ENCODE measurements around the gene PSMD5. TPM values are rescaled to one million over a fixed set of nuclear protein-coding genes. Genes with fewer than 3 reads are reported as not detected.

PSMD5 gene
- total RNA-seq, 1 donor from 2014 or later: 54.3 TPM

- no peaks in the 10 kb centered on the region for H3K9me3 Mint-ChIP-seq
- H3K4me3 Mint-ChIP-seq: no peak overlapping the region
- no peak for TF ChIP-seq CTCF (conservative IDR thresholded peaks at IDR 0.05)
- H3K27me3 Mint-ChIP-seq (ENCODE audit: low read depth): no peaks in the 10 kb centered on the region
- no peaks in the 10 kb centered on the region for H3K4me1 Mint-ChIP-seq
- no peak for DNase-seq (ENCODE audit: low read depth, low spot score)
- H3K36me3 Mint-ChIP-seq (ENCODE audit: low read depth): peaks cover 11% of the 10 kb centered on the region
- no peak overlapping the region for H3K27ac Mint-ChIP-seq (ENCODE audit: unreplicated experiment)
Measured at GRCh38 chr9:120775859-120776258, 66.9 kb downstream of the PSMD5 start.

- no peaks in the 10 kb centered on the region for H3K9me3 Mint-ChIP-seq
- peaks cover 11% of the 10 kb centered on the region for H3K36me3 Mint-ChIP-seq (ENCODE audit: low read depth)
- peak; percentile 28 for TF ChIP-seq CTCF (conservative IDR thresholded peaks at IDR 0.05)
- no peak overlapping the region for H3K4me3 Mint-ChIP-seq
- no peaks in the 10 kb centered on the region for H3K27me3 Mint-ChIP-seq (ENCODE audit: low read depth)
- no peak for DNase-seq (ENCODE audit: low read depth, low spot score)
- H3K4me1 Mint-ChIP-seq: no peaks in the 10 kb centered on the region
- no peak overlapping the region for H3K27ac Mint-ChIP-seq (ENCODE audit: unreplicated experiment)
Measured at GRCh38 chr9:120774719-120775118, 68.0 kb downstream of the PSMD5 start.

GRCh38 chr9:120773256-120773655 lies 69.5 kb downstream of the PSMD5 start:
- H3K27ac Mint-ChIP-seq (ENCODE audit: unreplicated experiment): no peak overlapping the region
- H3K4me1 Mint-ChIP-seq: no peaks in the 10 kb centered on the region
- no peaks in the 10 kb centered on the region for H3K9me3 Mint-ChIP-seq
- no peaks in the 10 kb centered on the region for H3K27me3 Mint-ChIP-seq (ENCODE audit: low read depth)
- no peak for DNase-seq (ENCODE audit: low read depth, low spot score)
- H3K4me3 Mint-ChIP-seq: no peak overlapping the region
- no peak for TF ChIP-seq CTCF (conservative IDR thresholded peaks at IDR 0.05)
- H3K36me3 Mint-ChIP-seq (ENCODE audit: low read depth): peaks cover 11% of the 10 kb centered on the region

GRCh38 chr9:120770931-120771330 lies 71.8 kb downstream of the PSMD5 start:
- no peak for TF ChIP-seq CTCF (conservative IDR thresholded peaks at IDR 0.05)
- H3K27me3 Mint-ChIP-seq (ENCODE audit: low read depth): no peaks in the 10 kb centered on the region

GRCh38 chr9:120768886-120769285 lies 73.8 kb downstream of the PSMD5 start:
- no peak for TF ChIP-seq CTCF (conservative IDR thresholded peaks at IDR 0.05)
- DNase-seq (ENCODE audit: low read depth, low spot score): no peak
- Mint-ChIP-seq H3K9me3 (no peaks in the 10 kb centered on the region), H3K27ac (ENCODE audit: unreplicated experiment) (no peak overlapping the region), H3K36me3 (ENCODE audit: low read depth) (peaks cover 6% of the 10 kb centered on the region), H3K27me3 (ENCODE audit: low read depth) (no peaks in the 10 kb centered on the region), H3K4me1 (no peaks in the 10 kb centered on the region), H3K4me3 (no peak overlapping the region)

More at GRCh38 chr9:120770931-120771330, 71.8 kb downstream of the PSMD5 start:
- Mint-ChIP-seq H3K27ac (ENCODE audit: unreplicated experiment) (no peak overlapping the region), H3K4me3 (no peak overlapping the region), H3K9me3 (no peaks in the 10 kb centered on the region), H3K4me1 (no peaks in the 10 kb centered on the region), H3K36me3 (ENCODE audit: low read depth) (peaks cover 10% of the 10 kb centered on the region)
- no peak for DNase-seq (ENCODE audit: low read depth, low spot score)

- H3K27me3 Mint-ChIP-seq (ENCODE audit: low read depth): no peaks in the 10 kb centered on the region
- TF ChIP-seq CTCF (conservative IDR thresholded peaks at IDR 0.05): no peak
- no peak overlapping the region for H3K27ac Mint-ChIP-seq (ENCODE audit: unreplicated experiment)
- H3K36me3 Mint-ChIP-seq (ENCODE audit: low read depth): peaks cover 6% of the 10 kb centered on the region
- no peak for DNase-seq (ENCODE audit: low read depth, low spot score)
- no peak overlapping the region for H3K4me3 Mint-ChIP-seq
- no peaks in the 10 kb centered on the region for H3K9me3 Mint-ChIP-seq
- H3K4me1 Mint-ChIP-seq: no peaks in the 10 kb centered on the region
Measured at GRCh38 chr9:120768247-120768646, 74.5 kb downstream of the PSMD5 start.

Data from neural crest cell (in vitro differentiated cells).